NCI-H345 treated with DMSO at 0.1 percent for 48 hours (cell line): Measurements from ENCODE around the gene SRPK3.
"Not testable (repeated sequence)": the region's sequence is repeated elsewhere in the genome, so short reads cannot be mapped to it uniquely, and the experiment has no call there.

Source experiments
- DNase-seq: peaks from one replicate; lab custom pipeline; 2025; ENCODE audit not compliant: unreplicated experiment; lab: John Stamatoyannopoulos, UW

SRPK3 gene

GRCh38 chrX:153780678-153781427 lies at the start of gene SRPK3:
Gene SRPK3, plus strand, starts transcription at chrX:153781041. Its CDS starts 46 bp downstream, at chrX:153781087.
- no peak for DNase-seq

GRCh38 chrX:153731117-153731844 lies 49.6 kb upstream of the SRPK3 start:
- no peak for DNase-seq

GRCh38 chrX:153731845-153732215 lies 49.0 kb upstream of the SRPK3 start:
- no peak for DNase-seq

- no peak for DNase-seq
Observed at GRCh38 chrX:153732401-153732800, 48.4 kb upstream of the SRPK3 start.

GRCh38 chrX:153733651-153734240 lies 47.1 kb upstream of the SRPK3 start:
- DNase-seq: no peak

- DNase-seq: no peak
Observed at GRCh38 chrX:153734871-153735270, 46.0 kb upstream of the SRPK3 start.

GRCh38 chrX:153735274-153735673 lies 45.6 kb upstream of the SRPK3 start:
- no peak for DNase-seq

- DNase-seq: no peak
Observed at GRCh38 chrX:153736071-153736820, 44.6 kb upstream of the SRPK3 start.

- no peak for DNase-seq
Observed at GRCh38 chrX:153736871-153737441, 43.9 kb upstream of the SRPK3 start.

- no peak for DNase-seq
Observed at GRCh38 chrX:153738056-153738605, 42.7 kb upstream of the SRPK3 start.

- no peak for DNase-seq
Observed at GRCh38 chrX:153739754-153740486, 40.9 kb upstream of the SRPK3 start.

GRCh38 chrX:153740631-153741222 lies 40.1 kb upstream of the SRPK3 start:
- no peak for DNase-seq

GRCh38 chrX:153741446-153741845 lies 39.4 kb upstream of the SRPK3 start:
- no peak for DNase-seq

- not testable (repeated sequence) for DNase-seq
Observed at GRCh38 chrX:153742111-153742510, 38.7 kb upstream of the SRPK3 start.

- DNase-seq: not testable (repeated sequence)
Observed at GRCh38 chrX:153742796-153743467, 37.9 kb upstream of the SRPK3 start.

- DNase-seq: not testable (repeated sequence)
Observed at GRCh38 chrX:153743468-153744209, 37.2 kb upstream of the SRPK3 start.

GRCh38 chrX:153744210-153745066 lies 36.4 kb upstream of the SRPK3 start:
- no peak for DNase-seq
